NCI-H345 treated with DMSO at 0.1 percent for 48 hours (cell line): ENCODE results near the gene TPK1.
"Not testable (repeated sequence)": the region's sequence is repeated elsewhere in the genome, so short reads cannot be mapped to it uniquely, and the experiment has no call there.

Source experiments
- DNase-seq: peaks from one replicate; lab custom pipeline; 2025; ENCODE audit not compliant: unreplicated experiment; lab: John Stamatoyannopoulos, UW

The TPK1 gene

GRCh38 chr7:144824360-144824759 lies 11.5 kb downstream of the TPK1 start:
- no peak for DNase-seq

GRCh38 chr7:144822223-144822622 lies 13.6 kb downstream of the TPK1 start:
- no peak for DNase-seq

GRCh38 chr7:144821067-144821466 lies 14.8 kb downstream of the TPK1 start:
- peak; percentile 33 for DNase-seq

- no peak for DNase-seq
These were observed 15.3 kb downstream of the TPK1 start for GRCh38 chr7:144820552-144820951.

GRCh38 chr7:144819566-144819965 lies 16.3 kb downstream of the TPK1 start:
- no peak for DNase-seq

- DNase-seq = no peak
These were observed 17.3 kb downstream of the TPK1 start for GRCh38 chr7:144818511-144818910.

- DNase-seq = no peak
These were observed 18.9 kb downstream of the TPK1 start for GRCh38 chr7:144817001-144817400.

- DNase-seq = no peak
These were observed 21.6 kb downstream of the TPK1 start for GRCh38 chr7:144814299-144814698.

- no peak for DNase-seq
These were observed 23.2 kb downstream of the TPK1 start for GRCh38 chr7:144812379-144813283.

GRCh38 chr7:144805627-144806239 lies 30.1 kb downstream of the TPK1 start:
- DNase-seq = no peak

GRCh38 chr7:144800678-144801436 lies 35.0 kb downstream of the TPK1 start:
- DNase-seq = not testable (repeated sequence)

GRCh38 chr7:144796919-144797318 lies 38.9 kb downstream of the TPK1 start:
- DNase-seq = no peak

GRCh38 chr7:144792050-144792449 lies 43.8 kb downstream of the TPK1 start:
- DNase-seq = no peak

- no peak for DNase-seq
These were observed 44.4 kb downstream of the TPK1 start for GRCh38 chr7:144791488-144791887.

- DNase-seq = no peak
These were observed 48.7 kb downstream of the TPK1 start for GRCh38 chr7:144787127-144787526.

- no peak for DNase-seq
These were observed 49.3 kb downstream of the TPK1 start for GRCh38 chr7:144786522-144786921.

- no peak for DNase-seq
These were observed 49.8 kb downstream of the TPK1 start for GRCh38 chr7:144786079-144786478.

GRCh38 chr7:144785521-144785920 lies 50.3 kb downstream of the TPK1 start:
- DNase-seq = no peak

- DNase-seq = no peak
These were observed 50.9 kb downstream of the TPK1 start for GRCh38 chr7:144784943-144785342.

- DNase-seq = no peak
These were observed 51.4 kb downstream of the TPK1 start for GRCh38 chr7:144784441-144784840.

- no peak for DNase-seq
These were observed 53.0 kb downstream of the TPK1 start for GRCh38 chr7:144782883-144783282.
